Measurements from ENCODE around the gene BCO1.
"Not testable (repeated sequence)": the region's sequence is repeated elsewhere in the genome, so short reads cannot be mapped to it uniquely, and the experiment has no call there.

Gene BCO1, protein sequence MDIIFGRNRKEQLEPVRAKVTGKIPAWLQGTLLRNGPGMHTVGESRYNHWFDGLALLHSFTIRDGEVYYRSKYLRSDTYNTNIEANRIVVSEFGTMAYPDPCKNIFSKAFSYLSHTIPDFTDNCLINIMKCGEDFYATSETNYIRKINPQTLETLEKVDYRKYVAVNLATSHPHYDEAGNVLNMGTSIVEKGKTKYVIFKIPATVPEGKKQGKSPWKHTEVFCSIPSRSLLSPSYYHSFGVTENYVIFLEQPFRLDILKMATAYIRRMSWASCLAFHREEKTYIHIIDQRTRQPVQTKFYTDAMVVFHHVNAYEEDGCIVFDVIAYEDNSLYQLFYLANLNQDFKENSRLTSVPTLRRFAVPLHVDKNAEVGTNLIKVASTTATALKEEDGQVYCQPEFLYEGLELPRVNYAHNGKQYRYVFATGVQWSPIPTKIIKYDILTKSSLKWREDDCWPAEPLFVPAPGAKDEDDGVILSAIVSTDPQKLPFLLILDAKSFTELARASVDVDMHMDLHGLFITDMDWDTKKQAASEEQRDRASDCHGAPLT

DNA sequence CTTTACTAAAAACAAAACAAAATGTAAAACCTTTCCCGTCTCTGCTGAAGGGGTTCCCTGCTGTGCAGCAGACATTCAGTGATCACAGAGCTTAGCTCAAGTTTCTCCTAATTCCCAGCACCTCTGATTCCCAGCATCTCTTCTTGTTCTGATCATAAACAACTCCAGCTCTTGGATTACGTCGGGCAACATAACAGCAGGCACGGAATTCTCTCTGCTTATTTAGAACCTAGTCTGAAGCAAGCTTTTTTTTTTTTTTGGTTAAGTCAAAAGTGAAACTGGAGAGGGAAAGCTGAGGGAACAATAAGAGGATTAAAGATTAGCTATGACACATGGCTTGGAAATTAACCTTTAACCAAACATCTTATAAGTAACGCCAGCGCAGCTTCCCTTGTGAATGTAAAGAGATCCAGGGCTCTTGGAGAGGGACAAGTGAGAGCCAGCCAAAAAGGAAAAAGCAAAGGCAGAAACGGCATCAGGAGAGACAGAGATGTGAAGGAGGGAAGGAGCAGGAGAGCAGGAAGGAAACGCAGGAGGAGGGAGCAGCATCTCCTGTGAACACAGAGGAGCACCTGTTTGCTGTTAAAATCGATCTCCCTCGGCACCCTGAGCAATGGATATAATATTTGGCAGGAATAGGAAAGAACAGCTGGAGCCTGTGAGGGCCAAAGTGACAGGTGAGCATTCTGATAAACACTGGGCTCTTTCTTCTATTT is at the start of gene BCO1:
Gene BCO1, plus strand, starts transcription at position 394 of the 716 bp plus-strand sequence. Its CDS starts 220 bp downstream, at position 614.
- no peak for DNase-seq (ENCODE audit: low spot score)

DNA sequence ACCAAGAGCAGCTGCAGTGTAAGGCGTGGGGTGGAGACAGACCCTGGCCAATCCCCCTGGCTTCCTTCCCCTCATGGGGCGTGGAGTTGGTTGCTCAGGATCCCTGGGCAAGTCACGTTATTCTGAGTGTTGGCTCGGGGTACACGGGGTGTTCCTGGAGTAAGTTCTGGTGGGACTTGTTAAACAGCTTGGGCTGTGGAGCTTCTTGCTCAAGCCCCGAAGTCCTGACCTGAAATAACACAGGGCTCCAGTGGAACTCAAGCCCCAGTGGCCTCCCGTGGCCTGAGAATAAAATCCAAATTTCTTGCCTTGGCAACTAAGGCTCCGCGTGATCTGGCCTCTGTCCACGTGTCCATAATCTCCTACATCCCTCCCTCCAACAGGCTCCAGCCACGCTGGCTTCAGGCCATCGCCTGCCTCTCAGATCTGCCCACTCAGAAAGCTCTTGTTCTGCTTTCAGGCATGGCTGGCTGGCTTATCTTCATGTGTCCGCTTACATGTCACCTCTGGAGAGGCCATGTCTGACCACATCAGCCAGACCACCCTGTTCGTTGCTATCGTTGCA is 49.3 kb upstream of the BCO1 start:
- DNase-seq (ENCODE audit: low spot score), result no peak

DNA sequence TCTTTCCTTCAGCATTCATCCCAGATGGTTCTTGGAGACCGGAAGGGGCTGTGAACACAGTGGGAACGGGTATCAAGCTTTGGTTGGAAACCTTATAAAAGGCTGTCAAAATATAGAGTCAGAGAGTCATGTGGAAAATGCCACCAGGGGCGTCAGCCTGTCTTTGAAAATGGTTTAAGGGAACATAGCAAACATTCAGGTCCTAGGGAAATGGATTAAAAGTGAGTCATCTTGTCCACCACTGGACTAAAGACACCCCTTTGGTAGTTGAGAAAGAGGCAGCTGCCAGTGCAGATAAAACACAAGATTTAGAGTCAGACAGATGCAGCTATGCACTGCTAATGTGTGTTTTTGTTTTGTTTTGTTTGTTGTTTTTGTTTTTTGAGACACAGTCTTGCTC is 47.8 kb upstream of the BCO1 start:
- no peak for DNase-seq (ENCODE audit: low spot score)

DNA sequence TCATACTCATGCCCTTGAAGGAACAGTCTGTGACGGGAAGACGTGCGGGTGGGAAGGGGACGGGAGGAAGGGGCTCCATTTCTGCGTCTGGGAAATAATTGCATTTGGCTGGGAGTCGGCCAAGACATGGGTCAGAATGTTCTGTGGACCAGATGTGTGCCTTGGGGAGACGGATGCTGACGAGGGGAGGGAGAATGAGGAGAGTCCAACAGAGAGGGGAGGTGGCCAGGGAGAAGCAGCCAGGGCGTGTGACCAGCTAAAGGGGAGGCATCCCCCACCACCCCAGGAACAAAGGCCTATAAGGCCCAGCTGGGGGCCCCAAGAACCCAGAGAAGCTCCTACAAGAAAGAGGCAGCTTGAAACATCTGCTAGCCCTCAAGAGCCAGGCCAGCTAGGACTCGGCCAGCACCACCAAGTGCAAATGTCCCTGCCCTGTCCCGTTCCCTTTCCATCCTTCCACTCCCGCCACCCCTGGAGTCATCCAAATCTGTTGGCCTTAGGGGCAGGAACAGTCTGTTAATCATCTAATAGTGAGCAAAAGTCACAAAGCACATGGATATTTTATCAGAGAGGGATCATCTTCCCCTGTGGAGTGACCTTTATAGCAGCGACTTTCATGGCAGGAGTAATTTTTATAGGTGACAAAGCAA is 42.5 kb upstream of the BCO1 start:
- no peak for DNase-seq (ENCODE audit: low spot score)

DNA sequence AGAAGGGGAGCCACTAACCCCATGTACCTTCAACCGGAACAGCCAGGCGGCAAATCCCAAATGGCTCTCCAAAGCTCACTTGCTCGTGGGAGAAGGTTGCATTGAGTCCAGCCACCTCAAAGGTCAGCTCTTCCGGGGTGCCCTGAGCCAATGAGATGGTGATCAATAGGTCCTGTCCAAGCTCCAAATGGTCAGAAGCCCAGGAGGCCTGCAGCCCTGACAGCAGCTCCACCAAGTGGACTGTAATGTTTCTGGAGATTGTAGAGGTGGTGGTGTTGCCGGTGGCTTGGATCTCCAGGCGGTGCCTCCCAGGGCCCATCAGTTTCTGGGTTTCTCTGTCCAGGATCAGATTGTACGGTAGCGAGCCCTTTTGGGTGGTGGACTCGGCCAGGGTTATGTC is 39.9 kb upstream of the BCO1 start:
- no peak for DNase-seq (ENCODE audit: low spot score)

DNA sequence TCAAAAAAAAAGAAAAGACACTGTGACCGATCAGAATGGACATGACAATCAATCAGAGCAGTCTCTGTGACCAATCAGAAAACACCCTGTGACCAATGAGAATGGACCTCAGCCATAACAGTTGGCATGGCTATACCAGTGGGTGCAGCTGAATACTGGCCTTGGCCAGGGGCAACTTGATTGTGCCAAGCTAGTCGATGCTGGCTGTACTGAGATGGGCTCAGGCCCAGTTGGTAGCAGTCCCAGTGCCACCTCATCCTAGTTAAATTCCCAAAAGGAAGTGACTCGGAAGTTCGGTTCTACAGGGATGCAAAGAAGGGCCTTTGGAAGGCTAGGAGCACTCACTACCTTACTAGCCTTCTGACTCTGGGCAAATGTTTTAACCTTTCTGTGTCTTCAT is 37.2 kb upstream of the BCO1 start:
- DNase-seq (ENCODE audit: low spot score), result no peak

DNA sequence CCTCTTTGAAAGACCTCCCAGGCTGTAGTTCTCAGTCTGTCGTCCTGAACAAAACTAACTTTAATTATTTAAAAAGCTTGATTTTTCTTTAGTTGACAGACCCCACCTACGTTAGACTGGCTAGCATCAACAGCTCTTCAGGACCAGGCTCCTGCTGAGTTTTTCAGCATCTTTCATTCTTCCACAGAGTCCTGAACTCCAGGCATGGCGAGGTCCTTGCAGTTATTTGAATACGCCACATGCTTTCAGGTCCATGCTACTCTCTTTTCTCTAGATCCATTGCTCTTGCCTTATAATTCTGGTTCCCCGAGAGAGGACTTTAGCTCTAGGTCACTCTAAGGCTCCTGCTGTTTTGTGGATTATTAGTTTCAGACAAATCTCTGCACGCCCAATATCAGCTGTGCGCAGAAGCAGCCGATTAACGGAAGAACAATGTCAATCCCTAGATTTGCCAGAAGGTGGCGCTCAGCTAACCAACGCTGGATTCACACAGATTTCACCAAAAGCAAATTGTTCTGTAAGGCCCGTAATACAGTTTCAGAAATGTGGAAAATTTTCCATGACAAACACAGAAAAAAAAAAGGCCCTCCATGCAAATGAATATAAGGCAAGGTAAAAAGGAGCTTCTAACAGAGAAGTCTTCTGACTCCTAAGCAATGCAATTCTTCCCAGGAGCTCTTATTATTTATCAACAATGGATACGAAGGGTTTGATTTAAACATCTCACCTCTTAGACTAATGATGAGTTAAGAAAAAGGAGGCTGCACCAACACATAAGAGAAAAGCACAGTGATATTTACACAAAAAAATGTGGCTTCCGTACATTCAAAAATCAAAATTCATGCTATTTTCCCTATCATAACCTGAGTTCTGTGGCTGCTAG is 33.5 kb upstream of the BCO1 start:
- DNase-seq (ENCODE audit: low spot score), result peak; percentile 53

DNA sequence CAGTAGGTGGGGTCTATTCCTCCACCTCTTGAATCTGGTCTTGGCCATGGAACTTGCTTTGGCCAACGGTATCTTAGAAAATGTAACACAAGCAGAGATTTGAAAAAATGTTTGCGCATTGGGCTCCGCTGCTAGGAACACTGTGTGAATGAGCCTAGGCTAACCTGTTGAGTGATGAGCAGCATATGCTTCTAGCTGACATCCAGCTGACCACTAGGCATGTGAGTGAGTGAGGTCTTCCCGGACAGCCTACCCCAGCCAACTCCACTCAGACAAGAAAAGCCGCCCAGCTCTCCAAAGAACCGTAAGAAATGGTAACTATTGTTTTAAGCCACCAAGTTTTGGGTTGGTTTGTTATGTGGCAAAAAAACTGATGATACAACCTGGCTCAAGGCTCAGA is 31.4 kb upstream of the BCO1 start:
- DNase-seq (ENCODE audit: low spot score), result no peak

DNA sequence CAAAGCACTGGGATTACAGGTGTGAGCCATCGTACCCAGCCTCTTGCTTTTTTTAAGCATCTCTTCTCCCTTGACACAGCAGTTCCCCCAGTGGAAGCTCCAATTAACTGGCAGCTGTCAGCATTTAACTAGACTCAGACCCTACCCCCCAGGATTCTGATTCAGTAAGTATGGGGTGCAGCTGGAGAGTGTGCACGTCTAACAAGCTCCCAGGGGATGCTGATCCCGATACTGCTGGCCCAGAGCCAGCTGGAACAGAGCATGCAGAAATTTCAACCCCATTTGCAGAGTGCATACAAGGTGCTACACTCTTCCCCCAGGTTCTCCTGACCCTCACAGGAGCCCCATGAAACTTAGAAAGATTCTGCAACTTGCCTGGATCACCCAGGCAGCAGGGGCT is 27.7 kb upstream of the BCO1 start:
- DNase-seq (ENCODE audit: low spot score), result no peak

DNA sequence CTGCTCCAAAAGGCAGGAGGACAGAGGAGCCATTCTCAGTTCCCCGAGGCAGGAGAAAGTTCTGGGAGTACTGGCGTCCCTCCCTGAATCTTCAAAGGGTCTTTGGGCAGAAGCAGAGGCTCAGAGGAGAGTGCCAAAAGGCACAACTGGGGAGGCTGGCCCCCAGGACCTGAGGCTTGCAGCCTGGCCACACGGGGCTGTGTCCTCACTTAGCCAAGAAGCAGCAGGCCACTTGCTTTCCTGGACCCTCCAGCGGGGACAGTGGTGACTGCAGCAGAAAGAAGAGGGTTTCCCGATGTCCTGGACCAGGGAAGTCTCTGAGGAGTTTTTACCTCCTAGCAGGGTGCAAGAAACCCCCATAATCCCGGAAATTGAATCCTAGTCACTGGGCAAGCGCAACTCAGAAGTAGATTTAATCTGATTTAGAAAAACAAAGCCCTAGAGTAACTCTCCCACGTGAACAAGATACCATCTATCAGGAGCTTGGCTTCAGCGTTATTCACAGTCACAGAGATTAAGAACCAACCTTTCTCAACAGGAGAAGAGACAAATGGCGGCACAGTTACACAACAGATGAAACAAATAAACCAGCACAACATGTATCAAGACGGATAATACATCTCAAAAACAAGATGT is 25.5 kb upstream of the BCO1 start:
- no peak for DNase-seq (ENCODE audit: low spot score)

DNA sequence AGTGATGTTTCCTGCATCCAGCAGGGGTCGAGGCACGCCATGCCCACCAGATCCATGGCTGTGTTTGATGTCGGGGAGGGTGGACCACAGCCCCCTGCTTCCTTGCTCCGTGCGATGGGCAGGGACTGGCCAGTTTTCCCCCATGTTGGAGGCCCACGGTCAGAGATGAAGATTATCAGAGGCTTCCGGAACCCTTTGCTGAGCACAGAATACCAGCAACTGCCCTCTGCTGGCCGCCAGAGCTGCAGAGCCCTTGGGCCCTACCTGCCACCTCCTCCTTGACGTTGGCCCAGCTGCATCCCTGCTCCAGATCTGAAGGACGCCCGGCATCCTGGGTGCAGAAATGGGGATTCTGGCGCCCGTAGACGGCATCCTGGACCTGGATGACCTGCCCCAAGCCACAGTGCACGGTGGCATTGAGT is 23.7 kb upstream of the BCO1 start:
- no peak for DNase-seq (ENCODE audit: low spot score)

DNA sequence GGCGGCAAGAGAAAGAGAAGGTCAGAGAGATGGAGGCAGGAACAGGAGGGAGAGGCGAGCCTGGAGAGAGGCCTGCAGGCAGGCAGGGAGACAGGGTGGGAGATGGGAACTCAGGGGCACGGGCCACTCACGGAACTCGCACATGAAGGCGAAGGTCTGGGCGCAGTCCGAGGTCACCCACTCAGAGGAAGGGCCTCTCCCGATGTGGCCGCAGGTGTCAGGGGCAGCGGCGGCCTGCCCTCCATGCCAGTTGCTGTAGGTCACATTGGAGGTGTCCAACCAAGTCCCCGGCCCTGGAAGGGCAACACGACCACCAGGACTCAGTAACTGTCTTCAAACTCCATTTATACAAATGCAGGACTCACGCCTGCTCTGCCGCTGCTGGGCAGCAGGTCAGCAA is 22.4 kb upstream of the BCO1 start:
- no peak for DNase-seq (ENCODE audit: low spot score)

DNA sequence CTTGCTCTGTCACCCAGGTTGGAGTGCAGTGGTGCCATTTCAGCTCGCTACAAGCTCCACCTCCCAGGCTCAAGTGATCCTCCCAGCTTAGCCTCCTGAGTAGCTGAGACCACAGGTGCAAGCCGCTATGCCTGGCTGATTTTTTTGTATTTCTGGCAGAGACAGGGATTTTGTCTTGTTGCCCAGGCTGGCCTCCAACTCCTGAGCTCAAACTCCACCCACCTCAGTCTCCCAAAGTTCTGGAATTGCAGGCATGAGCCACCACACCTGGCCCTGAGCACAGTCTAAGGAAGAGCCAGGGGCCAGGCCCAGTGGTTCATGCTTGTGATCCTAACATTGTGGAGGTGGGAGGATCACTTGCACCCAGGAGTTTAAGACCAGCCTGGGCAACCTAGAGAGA is 21.8 kb upstream of the BCO1 start:
- DNase-seq (ENCODE audit: low spot score), result no peak

DNA sequence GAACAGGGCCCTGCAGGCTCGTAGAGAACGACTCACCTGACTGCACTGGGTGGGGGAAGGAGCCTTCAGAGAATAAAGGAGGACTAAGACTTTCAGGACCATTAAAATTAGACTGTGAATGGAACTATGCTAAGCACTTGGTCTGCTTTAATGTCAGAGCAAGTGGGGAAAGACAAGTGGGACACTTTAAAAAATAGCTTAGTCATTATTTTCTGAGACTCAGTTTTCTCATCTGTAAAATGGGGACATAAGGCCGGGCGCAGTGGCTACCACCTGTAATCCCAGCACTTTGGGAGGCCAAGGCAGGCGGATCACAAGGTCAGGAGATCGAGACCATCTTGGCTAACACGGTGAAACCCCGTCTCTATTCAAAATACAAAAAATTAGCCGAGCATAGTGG is 19.3 kb upstream of the BCO1 start:
- DNase-seq (ENCODE audit: low spot score), result no peak

DNA sequence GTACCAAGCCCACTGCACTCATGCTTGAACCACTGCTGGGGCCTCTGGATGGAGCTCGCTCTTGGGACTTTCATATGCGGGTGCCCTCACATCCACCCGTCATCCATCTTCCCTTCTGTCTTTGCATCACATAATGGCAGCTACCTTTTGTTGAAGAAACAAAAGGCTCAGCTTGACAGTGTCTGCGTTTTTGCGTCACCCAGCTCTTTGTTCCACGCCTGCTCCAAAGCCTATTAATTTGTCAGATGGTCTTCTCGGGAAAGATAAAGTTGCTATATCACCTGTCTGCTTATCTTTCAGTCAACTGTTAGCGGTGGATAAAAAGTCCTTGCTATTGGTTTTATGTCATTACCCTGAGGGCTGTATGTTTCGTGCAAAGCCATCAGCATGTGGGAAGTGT is 18.1 kb upstream of the BCO1 start:
- no peak for DNase-seq (ENCODE audit: low spot score)

DNA sequence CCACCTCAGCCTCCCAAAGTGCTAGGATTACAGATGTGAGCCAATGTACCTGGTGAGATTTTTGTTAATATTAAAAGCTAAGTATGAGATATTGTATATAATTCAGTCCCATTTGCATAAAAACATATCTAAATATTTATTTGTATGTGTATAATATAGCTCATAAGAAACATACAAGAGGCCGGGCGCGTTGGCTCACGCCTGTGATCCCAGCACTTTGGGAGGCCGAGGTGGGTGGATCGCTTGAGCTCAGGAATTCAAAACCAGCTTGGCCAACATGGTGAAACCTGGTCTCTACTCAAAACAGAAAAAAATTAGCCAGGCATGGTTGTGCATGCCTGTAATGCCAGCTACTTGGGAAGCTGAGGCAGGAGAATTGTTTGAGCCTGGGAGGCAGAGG is 16.8 kb upstream of the BCO1 start:
- DNase-seq (ENCODE audit: low spot score), result no peak

DNA sequence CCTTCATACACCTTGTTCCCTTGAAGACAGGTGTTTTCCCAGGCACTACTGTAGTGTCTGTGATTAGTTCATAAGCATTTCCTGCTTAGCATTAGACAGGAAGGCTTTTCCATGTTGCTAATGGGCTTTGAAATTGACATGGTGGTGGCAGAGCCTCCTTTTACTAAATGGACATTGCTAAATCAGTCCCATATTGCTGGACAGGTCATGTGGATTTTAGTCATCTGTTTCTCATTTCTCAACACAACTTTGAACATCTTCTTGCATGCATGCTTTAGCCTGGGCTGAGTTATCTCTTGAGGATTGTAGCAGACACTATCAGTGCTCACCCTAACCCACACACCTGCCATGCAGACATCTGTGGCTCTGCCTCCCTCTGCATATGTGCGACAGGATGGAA is 13.7 kb upstream of the BCO1 start:
- no peak for DNase-seq (ENCODE audit: low spot score)

DNA sequence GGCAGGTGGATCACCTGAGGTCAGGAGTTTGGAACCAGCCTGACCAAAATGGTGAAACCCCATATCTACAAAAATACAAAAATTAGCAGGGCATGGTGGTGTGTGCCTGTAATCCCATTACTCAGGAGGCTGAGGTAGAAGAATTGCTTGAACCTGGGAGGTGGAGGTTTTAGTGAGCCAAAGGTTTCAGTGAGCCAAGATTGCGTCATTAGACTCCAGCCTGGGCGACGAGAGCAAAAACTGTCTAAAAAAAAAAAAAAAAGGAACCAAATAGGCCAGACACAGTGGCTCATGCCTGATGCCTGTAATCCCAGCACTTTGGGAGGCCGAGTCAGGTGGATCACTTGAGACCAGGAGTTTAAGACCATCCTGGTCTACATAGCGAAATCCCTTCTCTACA is 12.8 kb upstream of the BCO1 start:
- not testable (repeated sequence) for DNase-seq (ENCODE audit: low spot score)

DNA sequence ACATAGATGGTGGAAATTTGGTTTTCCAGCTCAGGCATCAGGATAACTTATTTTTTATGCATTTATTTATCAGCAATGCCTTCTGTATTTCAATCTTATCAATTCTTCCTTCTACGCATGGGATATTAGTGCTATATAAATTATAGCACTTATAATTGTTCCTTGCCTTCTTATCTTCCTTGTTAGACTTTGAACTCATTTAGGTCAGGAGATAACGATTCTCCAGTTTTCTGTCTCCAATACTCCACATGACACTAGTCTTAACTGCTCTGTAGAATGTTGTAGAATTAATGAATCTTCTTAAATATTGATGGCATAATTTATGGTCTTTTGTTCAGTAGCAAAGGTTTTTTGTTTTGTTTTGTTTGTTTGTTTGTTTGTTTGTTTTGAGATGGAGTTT is 10.7 kb upstream of the BCO1 start:
- DNase-seq (ENCODE audit: low spot score), result no peak

DNA sequence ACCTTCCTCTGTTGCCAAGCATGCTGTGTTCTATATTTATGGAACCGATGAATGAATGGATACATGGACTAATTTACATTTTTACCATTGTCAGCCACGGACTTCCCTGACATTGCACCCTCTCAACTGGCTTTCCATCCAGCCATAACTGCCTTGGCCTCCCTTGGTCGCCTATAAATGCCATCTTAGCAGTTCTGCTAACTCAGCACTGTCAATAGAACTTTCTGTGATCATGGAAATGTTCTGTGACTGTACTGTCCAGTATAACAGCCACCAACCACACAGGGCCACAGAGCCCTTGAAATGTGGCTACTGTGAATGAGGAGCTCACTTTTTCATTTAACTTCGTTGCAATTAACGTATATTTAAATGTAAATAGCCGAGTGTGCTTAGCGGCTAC is 8.7 kb upstream of the BCO1 start:
- DNase-seq (ENCODE audit: low spot score), result no peak

DNA sequence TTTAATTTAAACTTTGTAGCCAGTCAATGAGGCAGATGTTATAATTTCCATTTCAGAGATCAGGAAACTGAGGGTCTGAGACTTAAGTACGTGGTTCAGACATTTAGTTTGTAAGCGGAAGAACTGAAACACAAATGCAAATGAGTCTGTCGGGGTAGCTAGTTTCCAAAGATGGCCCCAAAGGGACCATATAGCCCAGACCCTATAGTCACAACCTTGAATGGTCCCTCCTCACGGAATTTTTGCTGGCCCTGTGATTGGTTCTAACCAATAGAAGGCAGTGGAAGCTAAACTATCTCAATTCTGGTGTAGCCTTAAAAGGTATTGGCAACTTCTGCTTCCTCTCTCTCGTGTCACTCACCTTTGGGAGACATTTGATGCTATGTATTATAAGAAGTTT is 7.5 kb upstream of the BCO1 start:
- DNase-seq (ENCODE audit: low spot score), result no peak
